IPS-20b (cell line): ENCODE measurements around the gene NACAD.
"Not testable (repeated sequence)": the region's sequence is repeated elsewhere in the genome, so short reads cannot be mapped to it uniquely, and the experiment has no call there.

Experiments used
- H3K27ac ChIP-seq: one replicate; pipeline ENCODE4 v1.5.1; 2013; ENCODE audit warnings: low read length
- H3K27me3 ChIP-seq: 2 replicates; pipeline ENCODE4 v1.6.1; 2013; ENCODE audit warnings: mild to moderate bottlenecking, low read length, inconsistent platforms; ENCODE audit not compliant: insufficient read depth
- H3K36me3 ChIP-seq: 2 replicates; pipeline ENCODE4 v1.6.1; 2013; ENCODE audit warnings: low read depth, mild to moderate bottlenecking, inconsistent platforms, low read length, moderate library complexity; ENCODE audit not compliant: insufficient read depth
- H3K4me1 ChIP-seq: 2 replicates; pipeline ENCODE4 v1.6.1; 2013; ENCODE audit warnings: mild to moderate bottlenecking, control low read depth, inconsistent platforms, low read length, moderate library complexity; ENCODE audit not compliant: insufficient read depth
- H3K4me3 ChIP-seq: 2 replicates; pipeline ENCODE4 v1.5.1; 2013; ENCODE audit warnings: mild to moderate bottlenecking, low read length, inconsistent platforms
- H3K9ac ChIP-seq: 2 replicates; pipeline ENCODE4 v1.6.1; 2013; ENCODE audit warnings: low read depth, mild to moderate bottlenecking, inconsistent platforms, low read length, moderate library complexity
- H3K9me3 ChIP-seq: 2 replicates; pipeline ENCODE4 v1.6.1; 2013; ENCODE audit warnings: mild to moderate bottlenecking, low read depth, low read length, inconsistent platforms; ENCODE audit not compliant: insufficient read depth

NACAD gene

DNA sequence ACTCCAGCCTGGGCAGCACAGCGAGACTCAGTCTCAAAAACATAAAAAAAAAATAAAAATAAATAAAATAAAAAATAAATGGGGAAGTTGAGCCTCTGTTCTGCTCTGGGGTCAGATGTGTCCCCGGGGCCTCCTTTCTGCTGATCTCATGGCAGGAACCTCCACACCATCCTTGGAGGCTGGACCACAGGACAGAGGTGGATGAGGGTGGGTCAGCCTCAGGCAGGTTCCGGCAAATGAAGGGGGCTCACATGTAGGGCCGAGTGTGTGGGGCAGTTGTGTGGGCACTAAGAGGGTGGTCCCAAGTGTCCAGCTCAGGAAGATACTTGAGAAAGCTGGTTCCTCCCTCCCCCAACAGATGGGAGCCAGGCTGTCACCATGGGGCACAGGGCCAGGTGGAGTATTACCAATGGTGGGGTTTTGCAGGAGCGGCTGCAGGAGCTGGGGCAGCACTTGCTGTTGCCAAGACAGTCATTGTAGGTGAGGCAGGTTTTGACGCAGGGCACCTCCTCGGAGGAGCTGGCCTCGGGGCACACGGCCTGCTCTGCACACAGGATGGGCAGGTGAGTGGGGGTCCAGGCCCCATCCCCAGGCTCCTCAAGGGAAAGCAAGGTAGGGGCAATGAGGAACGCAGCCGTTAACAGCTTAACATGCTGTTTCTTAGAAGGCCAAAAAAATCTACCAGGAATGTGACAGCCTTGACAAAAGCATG is 36.6 kb upstream of the NACAD start:
- H3K9me3 ChIP-seq = no peaks in the 10 kb centered on the region

DNA sequence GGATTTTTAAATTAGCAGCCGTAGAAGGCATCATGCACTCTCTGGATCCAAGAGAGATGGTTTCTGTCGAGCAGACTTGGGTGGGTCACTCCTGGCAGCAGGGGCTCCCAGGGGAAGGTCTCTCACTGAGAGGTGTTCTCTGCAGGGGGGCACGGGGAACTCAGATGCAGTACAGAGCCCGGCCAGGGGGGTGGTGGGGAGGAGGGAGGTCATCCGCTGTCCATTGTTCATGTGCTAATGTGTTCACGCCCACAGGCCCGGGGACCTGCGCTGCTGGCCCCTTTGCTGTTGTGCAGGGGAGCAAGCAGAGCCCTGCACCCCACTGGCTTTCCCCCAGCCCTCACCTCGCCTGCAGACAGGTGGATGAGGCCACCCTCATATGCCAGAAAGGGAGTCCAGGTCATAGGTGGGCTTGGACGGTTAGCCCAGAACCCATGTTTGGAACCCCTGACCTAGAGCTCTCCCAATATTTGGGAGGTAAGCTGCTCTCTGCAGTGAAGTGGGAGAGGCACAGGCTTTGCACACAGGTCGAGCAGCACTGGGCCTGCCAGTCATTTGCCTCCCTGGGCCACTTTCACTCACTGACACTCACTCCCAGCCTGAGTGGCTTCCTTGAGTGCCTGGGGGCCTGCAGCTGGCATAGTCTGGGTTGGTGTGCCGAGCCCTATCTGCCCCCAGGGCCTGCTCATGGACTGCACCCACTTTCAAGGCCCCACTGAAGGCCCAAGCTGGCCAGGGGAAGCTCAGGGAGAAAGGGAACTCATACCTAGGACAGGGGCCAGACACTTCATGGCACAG is 35.3 kb upstream of the NACAD start:
- Histone ChIP-seq H3K36me3 (no peaks in the 10 kb centered on the region), H3K9ac (no peak overlapping the region), H3K4me3 (no peak overlapping the region), H3K4me1 (peaks cover 10% of the 10 kb centered on the region; the same call in 1 of the 2 replicates), H3K27me3 (no peaks in the 10 kb centered on the region), H3K9me3 (no peaks in the 10 kb centered on the region), H3K27ac (no peak overlapping the region)

More for the DNA sequence above, 36.6 kb upstream of the NACAD start:
- Histone ChIP-seq H3K4me1 (peaks cover 10% of the 10 kb centered on the region; the same call in 1 of the 2 replicates), H3K36me3 (no peaks in the 10 kb centered on the region), H3K27me3 (no peaks in the 10 kb centered on the region), H3K4me3 (no peak overlapping the region), H3K27ac (no peak overlapping the region), H3K9ac (no peak overlapping the region)

DNA sequence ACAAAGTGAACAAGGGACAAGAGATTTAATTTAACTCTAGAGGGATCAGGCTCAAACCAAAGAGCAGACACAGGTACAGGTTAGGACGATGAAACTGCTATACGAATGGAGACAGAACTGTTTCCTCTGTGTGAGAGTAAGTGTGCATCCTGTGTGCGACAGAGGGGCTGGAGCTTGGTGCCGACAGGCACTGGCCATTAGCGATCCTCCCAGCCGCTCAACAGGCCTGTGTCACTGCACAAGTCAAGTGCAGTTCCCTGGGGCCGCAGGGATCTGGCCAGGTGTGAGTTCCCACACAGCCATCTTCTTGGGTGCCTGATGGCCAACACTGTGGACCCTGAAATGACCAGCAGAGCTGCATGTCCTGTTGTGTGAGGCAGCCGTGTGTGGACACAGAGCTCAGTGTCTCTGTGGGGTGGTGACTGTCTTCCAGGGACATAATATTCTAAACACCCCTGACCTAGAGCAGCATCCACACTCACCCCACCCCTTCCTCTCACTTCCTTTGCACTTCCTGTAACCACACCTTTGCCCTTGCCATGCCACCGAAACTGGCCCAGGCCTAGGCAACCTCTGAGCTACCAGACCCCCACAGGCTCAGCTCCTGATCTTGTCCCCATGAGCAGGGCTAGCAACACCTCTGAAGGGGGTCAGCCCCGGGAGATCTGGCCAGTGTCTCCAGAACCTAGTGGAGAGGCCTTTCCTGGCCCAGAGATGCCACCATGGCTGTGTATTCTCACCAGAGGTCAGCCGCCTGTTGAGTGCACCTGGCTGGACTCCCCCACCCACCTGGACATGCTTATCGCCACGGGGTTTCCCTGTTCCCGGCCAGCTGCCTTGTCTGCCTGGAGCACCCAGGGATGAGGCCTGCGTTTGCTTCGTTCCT is 34.4 kb upstream of the NACAD start:
- Histone ChIP-seq H3K4me1 (peaks cover 10% of the 10 kb centered on the region; the same call in 1 of the 2 replicates), H3K4me3 (no peak overlapping the region), H3K9me3 (no peaks in the 10 kb centered on the region), H3K27me3 (no peaks in the 10 kb centered on the region), H3K9ac (no peak overlapping the region), H3K36me3 (no peaks in the 10 kb centered on the region), H3K27ac (no peak overlapping the region)

DNA sequence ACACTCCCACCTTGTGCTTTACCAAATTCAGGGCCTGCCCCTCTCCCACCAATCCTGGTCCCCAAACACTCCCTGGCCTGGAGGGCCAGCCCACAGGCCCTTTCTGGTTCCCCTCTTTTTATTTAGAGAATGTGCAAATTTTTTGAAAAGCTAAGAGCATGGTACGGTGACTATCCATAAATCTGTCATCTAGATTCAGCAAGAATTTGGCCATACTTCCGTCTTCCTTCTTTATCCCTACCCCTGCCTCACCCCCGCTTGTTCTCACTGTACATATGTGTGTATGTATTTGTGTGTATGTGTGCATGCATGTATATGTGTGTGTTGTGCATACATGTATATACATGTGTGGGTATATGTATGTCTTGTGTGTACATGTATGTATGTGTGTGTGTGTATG is 30.8 kb upstream of the NACAD start:
- Histone ChIP-seq H3K4me1 (peaks cover 10% of the 10 kb centered on the region; the same call in 1 of the 2 replicates), H3K27ac (no peak overlapping the region), H3K9ac (no peak overlapping the region), H3K36me3 (no peaks in the 10 kb centered on the region), H3K4me3 (no peak overlapping the region), H3K27me3 (peaks cover 15% of the 10 kb centered on the region; the same call in 1 of the 2 replicates), H3K9me3 (no peaks in the 10 kb centered on the region)

DNA sequence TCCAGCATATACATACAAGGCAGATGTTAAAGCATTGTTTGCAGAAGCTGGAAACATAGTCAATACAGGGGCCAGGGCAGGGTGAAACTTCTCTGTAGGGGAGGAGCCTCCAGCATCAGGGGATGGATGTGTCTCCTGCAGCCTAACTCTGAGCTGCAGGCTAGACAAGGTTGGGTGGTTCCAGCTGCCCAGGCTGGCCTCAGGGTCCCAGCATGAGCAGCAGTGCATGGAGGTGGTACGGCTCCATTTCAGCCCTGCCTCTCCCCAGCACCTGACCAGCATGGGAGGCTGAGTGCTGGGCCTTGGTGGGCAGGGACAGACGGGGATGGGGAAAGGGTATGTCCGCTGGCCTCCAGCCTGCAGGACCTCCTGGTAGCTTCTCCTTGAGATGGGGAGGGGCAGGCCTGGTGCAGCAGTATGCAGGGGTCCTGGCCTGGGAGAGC is 30.1 kb upstream of the NACAD start:
- Histone ChIP-seq H3K27ac (no peak overlapping the region), H3K4me3 (no peak overlapping the region), H3K9ac (no peak overlapping the region)

DNA sequence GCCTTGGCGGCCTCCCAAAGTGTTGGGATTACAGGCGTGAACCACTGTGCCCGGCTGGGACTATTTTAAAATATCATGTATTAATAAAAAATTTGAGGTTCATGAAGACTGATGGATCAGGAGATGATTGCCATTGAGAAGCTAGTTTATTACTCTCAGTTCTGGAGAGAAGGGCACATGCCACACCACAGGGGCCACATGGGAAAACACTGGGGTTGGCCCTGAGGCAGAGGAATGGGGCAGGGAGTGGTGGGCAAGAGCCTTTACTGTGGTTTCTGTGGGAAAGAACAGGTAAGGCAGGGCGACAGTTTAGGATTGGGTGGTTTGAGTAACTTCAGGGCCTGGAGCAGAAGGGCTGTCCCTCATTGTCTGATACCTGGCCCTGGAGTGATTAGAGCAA is 29.5 kb upstream of the NACAD start:
- Histone ChIP-seq H3K9ac (no peak overlapping the region), H3K27ac (no peak overlapping the region), H3K9me3 (no peaks in the 10 kb centered on the region), H3K4me1 (no peaks in the 10 kb centered on the region), H3K27me3 (peaks cover 20% of the 10 kb centered on the region; the same call in 1 of the 2 replicates), H3K36me3 (no peaks in the 10 kb centered on the region), H3K4me3 (no peak overlapping the region)

More for the DNA sequence above, 30.1 kb upstream of the NACAD start:
- H3K9me3 ChIP-seq = no peaks in the 10 kb centered on the region
- H3K36me3 ChIP-seq = no peaks in the 10 kb centered on the region
- H3K27me3 ChIP-seq = peaks cover 20% of the 10 kb centered on the region; the same call in 1 of the 2 replicates
- H3K4me1 ChIP-seq = peaks cover 6% of the 10 kb centered on the region; the same call in 1 of the 2 replicates

DNA sequence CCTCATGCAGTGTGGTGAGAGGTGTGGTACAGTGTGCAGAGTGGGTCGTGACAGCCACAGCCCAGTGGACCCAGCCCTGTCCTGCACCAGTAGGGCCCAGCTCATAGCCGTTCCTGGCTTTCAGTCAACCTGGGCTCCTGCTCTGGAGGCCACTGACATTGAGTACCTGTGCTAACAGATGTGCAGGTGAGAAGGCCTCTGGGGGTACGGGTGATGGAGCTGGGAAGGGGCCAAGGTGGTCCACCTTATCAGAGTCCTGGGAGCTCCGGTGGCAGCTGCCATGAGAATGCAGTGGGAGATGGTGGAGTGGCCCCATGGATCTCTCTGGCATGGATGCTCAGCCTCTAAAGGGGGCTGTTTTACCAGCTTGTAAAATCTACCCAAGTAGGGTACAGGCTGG is 28.8 kb upstream of the NACAD start:
- Histone ChIP-seq H3K4me1 (peaks cover 2% of the 10 kb centered on the region; the same call in 1 of the 2 replicates), H3K4me3 (no peak overlapping the region), H3K27ac (no peak overlapping the region), H3K9me3 (no peaks in the 10 kb centered on the region), H3K9ac (no peak overlapping the region), H3K27me3 (peaks cover 20% of the 10 kb centered on the region; the same call in 1 of the 2 replicates), H3K36me3 (no peaks in the 10 kb centered on the region)

DNA sequence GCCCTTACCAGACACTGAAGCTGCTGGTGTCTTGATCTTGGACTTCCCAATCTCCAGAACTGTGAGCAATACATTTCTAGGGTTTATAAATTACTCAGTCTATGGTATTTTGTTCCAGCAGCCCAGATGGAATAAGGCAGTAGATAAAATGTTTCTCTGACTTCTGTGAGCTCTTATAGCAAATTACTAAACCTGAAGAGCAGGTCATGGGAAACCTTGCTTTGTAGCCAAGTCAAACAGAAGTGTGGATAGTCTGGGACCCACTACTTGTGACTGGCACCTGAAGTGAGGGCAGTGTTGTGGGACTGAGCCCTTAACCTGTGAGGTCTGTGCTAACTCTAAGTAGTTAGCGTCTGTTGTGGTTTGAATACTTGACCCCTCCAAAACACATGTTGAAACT is 27.3 kb upstream of the NACAD start:
- no peak overlapping the region for H3K27ac ChIP-seq
- peaks cover 20% of the 10 kb centered on the region; the same call in 1 of the 2 replicates for H3K27me3 ChIP-seq
- H3K9ac ChIP-seq = no peak overlapping the region
- H3K4me1 ChIP-seq = peaks cover 3% of the 10 kb centered on the region; the same call in 1 of the 2 replicates
- H3K4me3 ChIP-seq = no peak overlapping the region
- no peaks in the 10 kb centered on the region for H3K36me3 ChIP-seq
- H3K9me3 ChIP-seq = no peaks in the 10 kb centered on the region

DNA sequence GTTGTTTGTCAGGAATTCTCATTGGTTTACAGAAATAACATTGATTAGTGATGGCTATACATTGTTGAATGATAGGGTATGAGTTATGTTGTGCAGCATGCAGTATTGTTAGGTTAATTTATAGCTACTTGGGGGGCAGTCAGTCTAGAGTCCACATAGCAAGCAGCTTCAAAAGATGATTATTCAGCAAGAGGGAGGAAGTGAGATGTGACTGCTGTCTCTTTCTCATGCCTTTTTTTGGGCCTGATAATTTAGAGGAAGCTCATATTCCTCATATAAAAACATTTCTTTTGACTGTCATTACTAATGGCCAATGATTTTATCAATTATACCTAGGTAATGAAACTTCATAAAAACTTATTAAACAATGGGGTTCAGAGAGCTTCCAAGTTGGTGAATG is 26.2 kb upstream of the NACAD start:
- Histone ChIP-seq H3K9ac (no peak overlapping the region), H3K36me3 (no peaks in the 10 kb centered on the region), H3K4me1 (peaks cover 3% of the 10 kb centered on the region; the same call in 1 of the 2 replicates), H3K9me3 (no peaks in the 10 kb centered on the region), H3K27ac (no peak overlapping the region), H3K4me3 (no peak overlapping the region), H3K27me3 (peaks cover 20% of the 10 kb centered on the region; the same call in 1 of the 2 replicates)

DNA sequence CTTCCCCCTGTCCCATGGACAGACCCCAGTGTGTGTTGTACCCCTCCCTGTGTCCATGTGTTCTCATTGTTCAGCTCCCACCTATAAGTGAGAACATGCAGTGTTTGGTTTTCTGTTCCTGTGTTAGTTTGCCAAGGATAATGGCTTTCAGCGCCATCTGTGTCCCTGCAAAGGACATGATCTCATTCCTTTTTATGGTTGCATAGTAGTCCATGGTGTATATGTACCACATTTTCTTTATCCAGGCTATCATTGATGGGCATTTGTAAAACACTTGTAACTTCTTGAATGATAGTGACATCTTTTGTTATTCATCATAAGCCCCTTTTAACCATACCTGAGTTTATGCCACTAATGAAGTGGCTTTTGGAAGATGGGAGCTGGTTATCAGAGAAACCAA is 25.5 kb upstream of the NACAD start:
- peaks cover 20% of the 10 kb centered on the region; the same call in 1 of the 2 replicates for H3K27me3 ChIP-seq
- not testable (repeated sequence) for H3K9me3 ChIP-seq, H3K36me3 ChIP-seq, H3K4me3 ChIP-seq, H3K27ac ChIP-seq, H3K4me1 ChIP-seq, H3K9ac ChIP-seq

DNA sequence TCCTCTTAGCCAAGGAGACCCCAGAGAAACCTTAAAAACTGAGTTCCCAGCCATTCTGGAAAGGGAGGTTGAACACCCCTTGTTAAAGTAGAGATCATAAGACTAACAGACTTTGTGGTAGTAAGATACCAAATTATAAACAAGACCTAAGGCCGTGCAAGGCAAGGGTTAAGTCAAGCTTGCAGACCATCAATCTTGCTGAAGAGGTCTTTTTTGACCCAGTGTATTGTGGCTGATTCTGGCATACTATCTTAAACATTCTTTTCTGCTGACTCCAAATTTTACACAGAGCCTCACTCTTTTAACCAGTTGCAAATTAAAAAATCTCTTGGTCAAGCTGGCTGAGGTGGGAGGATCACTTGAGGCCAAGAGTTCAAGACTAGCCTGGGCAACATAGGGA is 23.9 kb upstream of the NACAD start:
- peaks cover 3% of the 10 kb centered on the region; the same call in 1 of the 2 replicates for H3K4me1 ChIP-seq
- H3K9ac ChIP-seq = peak overlapping the region; percentile 98; the same call in 1 of the 2 replicates
- peaks cover 20% of the 10 kb centered on the region; the same call in 1 of the 2 replicates for H3K27me3 ChIP-seq
- H3K9me3 ChIP-seq = no peaks in the 10 kb centered on the region
- peaks cover 18% of the 10 kb centered on the region for H3K36me3 ChIP-seq
- peak overlapping the region; percentile 97 for H3K4me3 ChIP-seq
- H3K27ac ChIP-seq = no peak overlapping the region
